H54 (cell line): ENCODE data around the gene THSD1.
A peak's percentile ranks its signal among the peaks of the same experiment; 100 is the strongest.
"Not testable (repeated sequence)": the region's sequence is repeated elsewhere in the genome, so short reads cannot be mapped to it uniquely, and the experiment has no call there.

Source experiments
- DNase-seq: peaks from one replicate; pipeline ENCODE4 v3.0.0; 2011; ENCODE audit warnings: low spot score, mixed read lengths; ENCODE audit not compliant: insufficient read length
- FAIRE-seq: peaks from 3 replicates; lab custom pipeline; 2011; peaks lifted over from hg19 to GRCh38; lab: Jason Lieb, UNC
- POLR2A ChIP-seq: IDR thresholded peaks from 2 replicates; pipeline ENCODE4 v1.6.1; 2011; ENCODE audit warnings: low read depth, mild to moderate bottlenecking, low read length

THSD1 gene

GRCh38 chr13:52432456-52432855, 26.5 kb upstream of the THSD1 start:
- DNase-seq = no peak

GRCh38 chr13:52428295-52428694, 22.3 kb upstream of the THSD1 start:
- DNase-seq = no peak
- FAIRE-seq = peak; percentile 65
- no peak for TF ChIP-seq POLR2A

More at GRCh38 chr13:52432456-52432855, 26.5 kb upstream of the THSD1 start:
- no peak for FAIRE-seq
- TF ChIP-seq POLR2A = no peak

GRCh38 chr13:52421216-52421615, 15.2 kb upstream of the THSD1 start:
- no peak for TF ChIP-seq POLR2A
- DNase-seq = no peak
- no peak for FAIRE-seq

GRCh38 chr13:52419080-52419479, 13.1 kb upstream of the THSD1 start:
- TF ChIP-seq POLR2A = no peak
- no peak for DNase-seq
- no peak for FAIRE-seq

- no peak for FAIRE-seq
- DNase-seq = peak; percentile 22
- no peak for TF ChIP-seq POLR2A
Observed at GRCh38 chr13:52414963-52415362, 9.0 kb upstream of the THSD1 start.

GRCh38 chr13:52414051-52414450, 8.1 kb upstream of the THSD1 start:
- no peak for DNase-seq

GRCh38 chr13:52412128-52412527, 6.2 kb upstream of the THSD1 start:
- DNase-seq = no peak
- TF ChIP-seq POLR2A = no peak
- FAIRE-seq = no peak

More at GRCh38 chr13:52414051-52414450, 8.1 kb upstream of the THSD1 start:
- no peak for FAIRE-seq
- TF ChIP-seq POLR2A = no peak

- FAIRE-seq (peak; percentile 64), DNase-seq (peak; percentile 17)
- TF ChIP-seq POLR2A = no peak
Observed at GRCh38 chr13:52411629-52412028, 5.7 kb upstream of the THSD1 start.

- DNase-seq, FAIRE-seq: not testable (repeated sequence)
Observed at GRCh38 chr13:52408071-52408658, 2.2 kb upstream of the THSD1 start.

GRCh38 chr13:52407436-52407835, 1.5 kb upstream of the THSD1 start:
- not testable (repeated sequence) for FAIRE-seq, DNase-seq

- no peak for DNase-seq
- no peak for TF ChIP-seq POLR2A
- no peak for FAIRE-seq
Observed at GRCh38 chr13:52406629-52407028, 657 bp upstream of the THSD1 start.

- FAIRE-seq (no peak), DNase-seq (no peak)
- TF ChIP-seq POLR2A = no peak
Observed at GRCh38 chr13:52405369-52405766, 604 bp downstream of the THSD1 start.

GRCh38 chr13:52399708-52400107, 6.3 kb downstream of the THSD1 start:
- DNase-seq (no peak), FAIRE-seq (no peak)
- no peak for TF ChIP-seq POLR2A

GRCh38 chr13:52399046-52399445, 6.9 kb downstream of the THSD1 start:
- FAIRE-seq (no peak), DNase-seq (no peak)
- TF ChIP-seq POLR2A = no peak

- DNase-seq = no peak
- no peak for FAIRE-seq
- no peak for TF ChIP-seq POLR2A
Observed at GRCh38 chr13:52395704-52396103, 10.3 kb downstream of the THSD1 start.
